ENCODE measurements around the gene CCL8. TPM values are rescaled to one million over a fixed set of nuclear protein-coding genes. Genes with fewer than 3 reads are reported as not detected.

The CCL8 gene
- polyA plus RNA-seq: 10 to 100 TPM in 1 of 4 donors, under 1 TPM in 3; 0.30 to 10.5 (median 0.56) TPM
- long read RNA-seq, donor 1: 0 reads
- long read RNA-seq, donor 2: 0 reads
- long read RNA-seq, donor 3: 0 reads
- long read RNA-seq, donor 4: 0 reads
- long read RNA-seq, donor 5: 0 reads
- long read RNA-seq, donor 6, partial matches to known transcripts: 0 of 1 reads
- long read RNA-seq, donor 6, other reads (novel, unspliced or antisense): 0 of 1 reads
- long read RNA-seq, donor 7, partial matches to known transcripts: 0 of 2 reads
- long read RNA-seq, donor 7, other reads (novel, unspliced or antisense): 0 of 2 reads
- long read RNA-seq, donor 8: 0 reads
- long read RNA-seq, donor 9: 0 reads
- long read RNA-seq, donor 10, partial matches to known transcripts: 0 of 1 reads
- long read RNA-seq, donor 10, other reads (novel, unspliced or antisense): 0 of 1 reads

DNA sequence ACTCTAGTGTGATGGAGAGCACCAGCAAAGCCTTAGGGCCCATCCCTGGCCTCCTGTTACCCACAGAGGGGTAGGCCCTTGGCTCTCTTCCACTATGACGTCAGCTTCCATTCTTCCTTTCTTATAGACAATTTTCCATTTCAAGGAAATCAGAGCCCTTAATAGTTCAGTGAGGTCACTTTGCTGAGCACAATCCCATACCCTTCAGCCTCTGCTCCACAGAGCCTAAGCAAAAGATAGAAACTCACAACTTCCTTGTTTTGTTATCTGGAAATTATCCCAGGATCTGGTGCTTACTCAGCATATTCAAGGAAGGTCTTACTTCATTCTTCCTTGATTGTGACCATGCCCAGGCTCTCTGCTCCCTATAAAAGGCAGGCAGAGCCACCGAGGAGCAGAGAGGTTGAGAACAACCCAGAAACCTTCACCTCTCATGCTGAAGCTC is at the start of gene CCL8:
CCL8 (plus strand) TSS at position 397 of the 445 bp plus-strand sequence. CDS start 67 bp downstream, outside the sequence.
- Histone ChIP-seq H3K27ac (ENCODE audit: low read depth in 1 of 3, low read length in 2 of 3) (peak within 1 kb of the TSS in 1 of 3 donors; percentile 14), H3K27me3 (ENCODE audit: control insufficient read depth in 3 of 3, insufficient read depth in 3 of 3, low read length in 3 of 3) (no peaks in the 10 kb centered on the region), H3K36me3 (ENCODE audit: control insufficient read depth in 3 of 3, insufficient read depth in 2 of 3, low read depth in 1 of 3, low read length in 3 of 3) (no peaks in the 10 kb centered on the region), H3K9me3 (ENCODE audit: control insufficient read depth in 2 of 2, insufficient read depth in 1 of 2, low read depth in 1 of 2, low read length in 1 of 2) (no peaks in the 10 kb centered on the region), H3K4me1 (ENCODE audit: control insufficient read depth in 3 of 3, insufficient read depth in 2 of 3, low read depth in 1 of 3, low read length in 2 of 3) (no peaks in the 10 kb centered on the region), H3K4me3 (ENCODE audit: low read depth in 1 of 3, low read length in 3 of 3) (no peak within 1 kb of the TSS)
- WGBS, 3 donors: 17 to 44% (median 30%) methylated on average over 2 of the region's 2 CpGs
- no peak for FAIRE-seq
- no peak for DNase-seq

DNA sequence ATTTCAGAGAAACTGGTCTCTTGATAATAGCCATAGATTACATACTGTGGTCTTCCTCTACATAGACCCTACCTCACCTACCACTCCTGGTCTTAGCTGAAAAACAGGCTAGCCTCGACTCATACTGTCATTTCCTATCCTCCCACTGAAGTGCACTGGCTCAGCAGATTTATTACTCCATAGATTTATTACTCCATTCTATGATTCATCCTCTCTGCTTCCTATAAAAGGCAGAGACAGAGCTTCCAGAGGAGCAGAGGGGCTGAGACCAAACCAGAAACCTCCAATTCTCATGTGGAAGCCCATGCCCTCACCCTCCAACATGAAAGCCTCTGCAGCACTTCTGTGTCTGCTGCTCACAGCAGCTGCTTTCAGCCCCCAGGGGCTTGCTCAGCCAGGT is 49.3 kb upstream of the CCL8 start, which contains the start of gene CCL7:
CCL7 (plus strand) TSS at position 253 of the 400 bp plus-strand sequence; CDS start at position 323, 70 bp downstream.
- H3K9me3 ChIP-seq (ENCODE audit: control insufficient read depth in 2 of 2, insufficient read depth in 1 of 2, low read depth in 1 of 2, low read length in 1 of 2): no peaks in the 10 kb centered on the region
- FAIRE-seq (no peak), DNase-seq (no peak)
- H3K36me3 ChIP-seq (ENCODE audit: control insufficient read depth in 3 of 3, insufficient read depth in 2 of 3, low read depth in 1 of 3, low read length in 3 of 3): no peaks in the 10 kb centered on the region
- WGBS, 3 donors: 0 to 13% (median 4%) methylated on average over 1 of the region's 1 CpG
- H3K27me3 ChIP-seq (ENCODE audit: control insufficient read depth in 3 of 3, insufficient read depth in 3 of 3, low read length in 3 of 3): peaks cover 0 to 4% (median 0%) of the 10 kb centered on the region in 3 donors
- H3K4me3 ChIP-seq (ENCODE audit: low read depth in 1 of 3, low read length in 3 of 3): no peak within 1 kb of the TSS
- no peaks in the 10 kb centered on the region for H3K4me1 ChIP-seq (ENCODE audit: control insufficient read depth in 3 of 3, insufficient read depth in 2 of 3, low read depth in 1 of 3, low read length in 2 of 3)
- H3K27ac ChIP-seq (ENCODE audit: low read depth in 1 of 3, low read length in 2 of 3): no peak within 1 kb of the TSS

DNA sequence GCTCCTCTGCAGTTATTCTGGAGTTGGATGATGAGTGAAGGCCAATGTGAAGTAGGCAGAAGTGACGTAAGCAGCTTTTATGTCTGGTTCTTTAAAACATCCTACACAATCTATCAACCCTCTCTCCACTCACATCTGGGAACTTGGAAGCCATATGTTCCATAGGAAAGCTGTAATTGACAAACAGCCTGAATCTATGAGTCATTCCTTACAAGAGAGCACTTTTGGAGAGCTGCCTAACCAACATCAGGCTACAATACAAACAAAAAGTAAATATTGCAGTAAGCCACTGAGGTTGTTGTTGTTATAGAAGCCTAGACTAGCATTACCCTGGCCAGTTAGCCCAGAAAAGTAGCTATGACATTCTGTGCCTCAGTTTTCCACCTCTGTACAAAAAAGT is 43.4 kb upstream of the CCL8 start:
- FAIRE-seq (no peak), DNase-seq (peak in 1 of 2 donors; percentile 35)
- Histone ChIP-seq H3K4me3 (ENCODE audit: low read depth in 1 of 3, low read length in 3 of 3) (no peak overlapping the region), H3K9me3 (ENCODE audit: control insufficient read depth in 2 of 2, insufficient read depth in 1 of 2, low read depth in 1 of 2, low read length in 1 of 2) (no peaks in the 10 kb centered on the region), H3K27ac (ENCODE audit: low read depth in 1 of 3, low read length in 2 of 3) (no peak overlapping the region), H3K4me1 (ENCODE audit: control insufficient read depth in 3 of 3, insufficient read depth in 2 of 3, low read depth in 1 of 3, low read length in 2 of 3) (peaks cover 0 to 5% (median 0%) of the 10 kb centered on the region in 3 donors), H3K27me3 (ENCODE audit: control insufficient read depth in 3 of 3, insufficient read depth in 3 of 3, low read length in 3 of 3) (no peaks in the 10 kb centered on the region), H3K36me3 (ENCODE audit: control insufficient read depth in 3 of 3, insufficient read depth in 2 of 3, low read depth in 1 of 3, low read length in 3 of 3) (no peaks in the 10 kb centered on the region)
- 0 to 24% (median 14%) methylated on average over 1 of the region's 1 CpG for WGBS, 3 donors

DNA sequence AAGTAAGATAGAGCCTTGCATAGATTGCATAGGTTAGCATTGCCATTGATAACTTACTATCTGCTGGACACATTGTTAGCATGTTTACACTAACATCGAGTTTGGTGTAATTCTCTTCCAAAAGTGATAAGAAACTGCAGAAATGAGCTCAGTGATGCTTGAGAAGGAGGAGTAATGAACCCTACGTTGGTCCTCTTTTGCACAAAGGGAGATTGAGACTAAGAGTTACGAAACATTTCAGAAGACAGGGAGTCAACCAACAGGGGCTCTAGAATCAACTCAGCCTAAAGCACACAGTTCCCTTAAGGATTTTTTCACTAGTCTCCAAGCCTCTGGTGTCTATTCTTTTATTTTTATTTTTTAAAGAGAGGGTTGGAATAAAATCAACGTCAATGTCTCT is 42.4 kb upstream of the CCL8 start:
- 47 to 57% (median 49%) methylated on average over 4 of the region's 4 CpGs for WGBS, 3 donors
- no peaks in the 10 kb centered on the region for H3K27me3 ChIP-seq (ENCODE audit: control insufficient read depth in 3 of 3, insufficient read depth in 3 of 3, low read length in 3 of 3)
- peaks cover 0 to 5% (median 0%) of the 10 kb centered on the region in 3 donors for H3K4me1 ChIP-seq (ENCODE audit: control insufficient read depth in 3 of 3, insufficient read depth in 2 of 3, low read depth in 1 of 3, low read length in 2 of 3)
- no peak overlapping the region for H3K27ac ChIP-seq (ENCODE audit: low read depth in 1 of 3, low read length in 2 of 3)
- H3K9me3 ChIP-seq (ENCODE audit: control insufficient read depth in 2 of 2, insufficient read depth in 1 of 2, low read depth in 1 of 2, low read length in 1 of 2): no peaks in the 10 kb centered on the region
- FAIRE-seq (no peak), DNase-seq (no peak)
- no peaks in the 10 kb centered on the region for H3K36me3 ChIP-seq (ENCODE audit: control insufficient read depth in 3 of 3, insufficient read depth in 2 of 3, low read depth in 1 of 3, low read length in 3 of 3)
- no peak overlapping the region for H3K4me3 ChIP-seq (ENCODE audit: low read depth in 1 of 3, low read length in 3 of 3)

DNA sequence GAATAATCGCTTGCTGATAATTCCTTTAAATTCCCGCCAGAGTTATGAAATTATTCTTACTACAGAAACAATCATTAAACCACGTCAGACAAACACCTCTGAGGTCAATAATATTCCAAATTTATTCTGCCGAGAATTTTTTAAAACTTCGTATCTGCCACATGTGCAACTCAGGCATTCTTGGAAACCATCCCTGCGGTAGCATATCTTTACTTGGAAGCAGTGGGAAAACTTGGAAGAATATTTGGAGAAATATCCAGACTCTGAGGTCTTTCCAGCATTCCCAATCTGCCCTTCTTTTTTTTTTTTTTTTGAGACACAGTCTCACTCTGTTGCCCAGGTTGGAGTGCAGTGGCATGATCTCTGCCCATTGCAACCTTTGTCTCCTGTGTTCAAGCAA is 35.7 kb upstream of the CCL8 start:
- Histone ChIP-seq H3K4me1 (ENCODE audit: control insufficient read depth in 3 of 3, insufficient read depth in 2 of 3, low read depth in 1 of 3, low read length in 2 of 3) (no peaks in the 10 kb centered on the region), H3K9me3 (ENCODE audit: control insufficient read depth in 2 of 2, insufficient read depth in 1 of 2, low read depth in 1 of 2, low read length in 1 of 2) (no peaks in the 10 kb centered on the region), H3K27me3 (ENCODE audit: control insufficient read depth in 3 of 3, insufficient read depth in 3 of 3, low read length in 3 of 3) (peaks cover 0 to 2% (median 0%) of the 10 kb centered on the region in 3 donors), H3K4me3 (ENCODE audit: low read depth in 1 of 3, low read length in 3 of 3) (no peak overlapping the region), H3K27ac (ENCODE audit: low read depth in 1 of 3, low read length in 2 of 3) (no peak overlapping the region), H3K36me3 (ENCODE audit: control insufficient read depth in 3 of 3, insufficient read depth in 2 of 3, low read depth in 1 of 3, low read length in 3 of 3) (no peaks in the 10 kb centered on the region)
- no peak for DNase-seq
- FAIRE-seq: no peak
- 70 to 85% (median 81%) methylated on average over 6 of the region's 6 CpGs for WGBS, 3 donors

DNA sequence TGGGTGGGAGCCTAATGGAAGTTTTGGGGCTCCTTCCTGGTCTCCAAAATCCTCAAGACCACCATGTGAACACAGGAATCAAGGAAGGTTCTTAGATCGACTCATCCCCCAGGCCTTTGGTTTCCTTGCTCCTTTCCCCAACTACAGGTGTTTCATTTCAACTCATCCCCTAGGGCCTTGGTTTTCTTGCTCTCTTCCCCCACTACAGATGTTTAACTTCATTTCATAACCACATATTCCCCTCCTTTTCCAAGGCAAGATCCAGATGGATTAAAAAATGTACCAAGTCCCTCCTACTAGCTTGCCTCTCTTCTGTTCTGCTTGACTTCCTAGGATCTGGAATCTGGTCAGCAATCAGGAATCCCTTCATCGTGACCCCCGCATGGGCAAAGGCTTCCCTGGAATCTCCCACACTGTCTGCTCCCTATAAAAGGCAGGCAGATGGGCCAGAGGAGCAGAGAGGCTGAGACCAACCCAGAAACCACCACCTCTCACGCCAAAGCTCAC is 33.9 kb upstream of the CCL8 start, which contains the start of gene CCL11:
CCL11 (plus strand) TSS at position 457 of the 507 bp plus-strand sequence. CDS start 67 bp downstream, outside the sequence.
- Histone ChIP-seq H3K36me3 (ENCODE audit: control insufficient read depth in 3 of 3, insufficient read depth in 2 of 3, low read depth in 1 of 3, low read length in 3 of 3) (no peaks in the 10 kb centered on the region), H3K27me3 (ENCODE audit: control insufficient read depth in 3 of 3, insufficient read depth in 3 of 3, low read length in 3 of 3) (peaks cover 0 to 2% (median 0%) of the 10 kb centered on the region in 3 donors), H3K4me1 (ENCODE audit: control insufficient read depth in 3 of 3, insufficient read depth in 2 of 3, low read depth in 1 of 3, low read length in 2 of 3) (no peaks in the 10 kb centered on the region), H3K27ac (ENCODE audit: low read depth in 1 of 3, low read length in 2 of 3) (peak within 1 kb of the TSS in 1 of 3 donors; percentile 39), H3K4me3 (ENCODE audit: low read depth in 1 of 3, low read length in 3 of 3) (no peak within 1 kb of the TSS), H3K9me3 (ENCODE audit: control insufficient read depth in 2 of 2, insufficient read depth in 1 of 2, low read depth in 1 of 2, low read length in 1 of 2) (no peaks in the 10 kb centered on the region)
- DNase-seq: no peak
- 76 to 91% (median 82%) methylated on average over 4 of the region's 4 CpGs for WGBS, 3 donors
- no peak for FAIRE-seq

DNA sequence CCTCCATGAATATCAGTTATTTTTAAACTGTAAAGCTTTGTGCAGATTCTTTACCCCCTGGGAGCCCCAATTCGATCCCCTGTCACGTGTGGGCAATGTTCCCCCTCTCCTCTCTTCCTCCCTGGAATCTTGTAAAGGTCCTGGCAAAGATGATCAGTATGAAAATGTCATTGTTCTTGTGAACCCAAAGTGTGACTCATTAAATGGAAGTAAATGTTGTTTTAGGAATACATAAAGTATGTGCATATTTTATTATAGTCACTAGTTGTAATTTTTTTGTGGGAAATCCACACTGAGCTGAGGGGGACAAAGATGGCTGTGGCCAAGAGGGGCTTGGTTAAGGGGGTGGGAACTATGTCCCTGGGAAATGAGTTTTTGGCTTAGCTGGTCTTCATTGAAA is 31.4 kb upstream of the CCL8 start:
- DNase-seq (no peak), FAIRE-seq (no peak)
- Histone ChIP-seq H3K9me3 (ENCODE audit: control insufficient read depth in 2 of 2, insufficient read depth in 1 of 2, low read depth in 1 of 2, low read length in 1 of 2) (no peaks in the 10 kb centered on the region), H3K4me3 (ENCODE audit: low read depth in 1 of 3, low read length in 3 of 3) (no peak overlapping the region), H3K27ac (ENCODE audit: low read depth in 1 of 3, low read length in 2 of 3) (no peak overlapping the region), H3K36me3 (ENCODE audit: control insufficient read depth in 3 of 3, insufficient read depth in 2 of 3, low read depth in 1 of 3, low read length in 3 of 3) (no peaks in the 10 kb centered on the region), H3K27me3 (ENCODE audit: control insufficient read depth in 3 of 3, insufficient read depth in 3 of 3, low read length in 3 of 3) (peaks cover 0 to 2% (median 0%) of the 10 kb centered on the region in 3 donors), H3K4me1 (ENCODE audit: control insufficient read depth in 3 of 3, insufficient read depth in 2 of 3, low read depth in 1 of 3, low read length in 2 of 3) (no peaks in the 10 kb centered on the region)
- 15 to 50% (median 28%) methylated on average over 2 of the region's 2 CpGs for WGBS, 3 donors

DNA sequence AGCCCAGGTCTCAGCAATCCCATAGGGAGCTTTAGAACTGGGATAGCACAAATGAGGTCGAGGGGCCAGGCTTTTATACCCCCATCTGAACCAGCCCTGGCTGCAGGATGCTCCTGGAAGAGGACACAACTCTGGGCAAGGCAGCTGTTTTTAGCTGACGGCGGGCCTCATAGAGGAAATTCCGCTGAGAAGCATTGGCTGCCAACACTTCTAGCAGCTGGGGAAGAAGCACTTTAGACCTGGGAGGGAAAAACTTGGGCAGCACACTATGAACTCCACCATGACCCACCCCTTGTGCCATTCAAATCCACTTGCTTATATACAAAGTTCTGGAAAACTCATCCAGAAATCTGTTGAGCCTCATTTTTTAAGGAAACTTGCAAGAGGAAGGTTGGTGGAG is 28.6 kb upstream of the CCL8 start:
- Histone ChIP-seq H3K4me1 (ENCODE audit: control insufficient read depth in 3 of 3, insufficient read depth in 2 of 3, low read depth in 1 of 3, low read length in 2 of 3) (no peaks in the 10 kb centered on the region), H3K36me3 (ENCODE audit: control insufficient read depth in 3 of 3, insufficient read depth in 2 of 3, low read depth in 1 of 3, low read length in 3 of 3) (no peaks in the 10 kb centered on the region), H3K9me3 (ENCODE audit: control insufficient read depth in 2 of 2, insufficient read depth in 1 of 2, low read depth in 1 of 2, low read length in 1 of 2) (no peaks in the 10 kb centered on the region), H3K27ac (ENCODE audit: low read depth in 1 of 3, low read length in 2 of 3) (no peak overlapping the region), H3K27me3 (ENCODE audit: control insufficient read depth in 3 of 3, insufficient read depth in 3 of 3, low read length in 3 of 3) (peaks cover 0 to 2% (median 0%) of the 10 kb centered on the region in 3 donors), H3K4me3 (ENCODE audit: low read depth in 1 of 3, low read length in 3 of 3) (no peak overlapping the region)
- DNase-seq: no peak
- WGBS, 3 donors: 60 to 61% (median 61%) methylated on average over 4 of the region's 4 CpGs
- no peak for FAIRE-seq
